ENCODE data around the gene HCN2.

The HCN2 gene

DNA sequence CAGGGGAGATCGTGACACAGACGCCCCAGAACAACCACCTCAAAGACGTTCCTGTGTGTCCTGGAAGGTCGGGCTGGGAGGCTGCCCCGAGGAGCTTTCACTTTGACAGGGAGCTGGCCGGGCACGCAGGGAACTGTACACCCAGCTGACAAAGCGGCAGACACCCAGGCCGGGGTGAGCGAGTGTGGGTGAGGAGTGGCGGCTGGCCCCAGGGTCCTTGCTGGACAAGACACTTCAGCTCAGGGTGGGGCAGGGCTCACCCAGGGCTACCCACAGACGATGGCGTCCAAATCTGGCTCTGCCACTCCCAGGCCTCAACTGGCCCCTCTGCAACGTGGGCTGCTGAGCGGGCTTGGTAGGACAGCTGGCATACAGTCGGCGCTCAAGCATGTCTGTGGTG is 52.0 kb downstream of the HCN2 start:
- DNase-seq (ENCODE audit: low spot score) = no peak

DNA sequence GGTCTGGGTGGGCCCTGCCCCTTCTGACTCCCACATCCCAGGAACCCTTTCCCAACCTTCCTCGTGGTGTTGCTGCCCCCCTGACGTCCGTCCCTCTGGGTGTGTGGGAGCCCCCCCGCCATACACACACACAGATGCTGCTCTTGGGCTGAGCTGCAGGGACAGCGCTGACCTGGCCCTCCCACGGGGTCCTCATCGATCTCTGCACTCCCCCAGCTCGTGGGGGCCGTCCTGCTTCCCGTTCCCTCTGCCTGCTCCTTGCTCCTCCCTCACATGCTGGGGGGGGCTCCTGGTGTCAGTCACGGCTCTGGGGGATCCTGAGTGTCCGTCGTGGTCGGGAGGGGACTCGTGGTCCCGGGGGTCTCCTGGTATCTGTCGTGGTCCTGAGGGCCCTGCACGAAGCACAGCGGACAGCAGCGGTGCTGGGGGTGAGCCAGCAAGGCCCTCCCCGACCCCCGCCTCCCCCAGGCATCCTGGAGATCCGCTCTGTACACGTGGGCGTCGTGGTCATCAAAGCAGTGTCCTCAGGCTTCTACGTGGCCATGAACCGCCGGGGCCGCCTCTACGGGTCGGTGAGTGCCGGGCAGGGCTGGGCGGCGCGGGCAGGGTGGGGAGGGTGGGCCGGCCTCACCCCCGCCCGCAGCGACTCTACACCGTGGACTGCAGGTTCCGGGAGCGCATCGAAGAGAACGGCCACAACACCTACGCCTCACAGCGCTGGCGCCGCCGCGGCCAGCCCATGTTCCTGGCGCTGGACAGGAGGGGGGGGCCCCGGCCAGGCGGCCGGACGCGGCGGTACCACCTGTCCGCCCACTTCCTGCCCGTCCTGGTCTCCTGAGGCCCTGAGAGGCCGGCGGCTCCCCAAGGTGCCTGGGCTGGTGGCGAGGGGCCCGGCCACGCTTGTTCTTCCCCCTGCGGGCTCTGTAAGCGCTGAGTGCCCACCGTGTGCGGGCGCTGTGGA is 53.4 kb downstream of the HCN2 start:
- no peak for DNase-seq (ENCODE audit: low spot score)

DNA sequence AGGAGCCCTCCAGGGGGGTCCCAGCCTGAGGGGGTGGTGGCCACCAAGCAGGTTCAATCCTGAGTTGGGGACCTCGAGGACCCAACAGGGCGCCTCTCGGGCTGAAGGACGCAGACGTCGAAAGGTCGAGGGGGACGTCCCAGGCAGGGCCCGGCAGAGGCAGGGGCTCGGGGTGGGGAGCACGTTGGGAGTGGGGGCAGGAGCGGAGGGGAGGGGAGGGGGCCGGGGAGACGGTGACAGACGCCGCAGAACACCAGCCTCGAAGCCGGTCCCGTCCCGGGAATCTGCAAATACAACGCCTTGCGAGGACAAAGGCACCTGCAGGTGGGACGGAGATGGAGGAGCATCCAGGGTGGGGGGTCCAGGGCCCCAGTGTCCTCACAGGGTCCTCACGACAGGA is 54.1 kb downstream of the HCN2 start:
- no peak for DNase-seq (ENCODE audit: low spot score)

DNA sequence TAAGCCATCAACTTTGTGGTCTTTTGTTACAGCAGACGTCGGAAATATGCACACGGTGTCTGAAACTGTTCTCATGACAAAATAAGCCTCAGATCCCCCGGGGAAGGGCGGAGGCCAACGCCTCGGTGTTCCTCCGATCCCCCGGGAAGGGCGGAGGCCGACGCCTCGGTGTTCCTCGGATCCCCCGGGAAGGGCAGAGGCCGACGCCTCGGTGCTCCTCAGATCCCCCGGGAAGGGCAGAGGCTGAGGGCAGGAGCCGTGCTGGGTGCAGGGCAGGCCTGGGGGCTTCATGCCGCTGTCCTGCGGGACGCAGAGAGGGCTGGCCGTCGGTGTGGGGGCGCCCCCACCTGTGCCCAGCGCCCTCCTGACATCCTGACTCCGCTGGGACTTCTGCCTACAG is 54.7 kb downstream of the HCN2 start:
- DNase-seq (ENCODE audit: low spot score) = no peak

DNA sequence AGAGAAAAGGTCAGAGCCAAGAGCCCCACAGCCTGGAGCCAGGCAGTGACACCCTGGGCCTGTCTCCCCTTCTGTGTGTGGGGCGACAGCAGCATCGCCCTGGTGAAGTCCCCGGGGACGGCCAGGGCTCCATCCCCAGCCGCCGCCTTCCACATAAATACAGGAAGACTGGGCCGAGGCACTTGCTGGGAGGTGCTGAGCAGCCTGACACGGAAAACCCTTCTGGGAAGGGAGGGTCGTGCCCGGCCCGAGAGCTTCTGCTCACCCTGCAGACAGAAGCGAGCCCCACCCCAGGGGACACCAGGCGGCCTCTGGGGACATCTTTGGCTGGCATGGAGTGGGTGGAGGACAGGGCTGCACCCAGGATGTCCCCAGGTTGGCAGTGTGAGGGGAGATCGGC is 55.1 kb downstream of the HCN2 start:
- no peak for DNase-seq (ENCODE audit: low spot score)

DNA sequence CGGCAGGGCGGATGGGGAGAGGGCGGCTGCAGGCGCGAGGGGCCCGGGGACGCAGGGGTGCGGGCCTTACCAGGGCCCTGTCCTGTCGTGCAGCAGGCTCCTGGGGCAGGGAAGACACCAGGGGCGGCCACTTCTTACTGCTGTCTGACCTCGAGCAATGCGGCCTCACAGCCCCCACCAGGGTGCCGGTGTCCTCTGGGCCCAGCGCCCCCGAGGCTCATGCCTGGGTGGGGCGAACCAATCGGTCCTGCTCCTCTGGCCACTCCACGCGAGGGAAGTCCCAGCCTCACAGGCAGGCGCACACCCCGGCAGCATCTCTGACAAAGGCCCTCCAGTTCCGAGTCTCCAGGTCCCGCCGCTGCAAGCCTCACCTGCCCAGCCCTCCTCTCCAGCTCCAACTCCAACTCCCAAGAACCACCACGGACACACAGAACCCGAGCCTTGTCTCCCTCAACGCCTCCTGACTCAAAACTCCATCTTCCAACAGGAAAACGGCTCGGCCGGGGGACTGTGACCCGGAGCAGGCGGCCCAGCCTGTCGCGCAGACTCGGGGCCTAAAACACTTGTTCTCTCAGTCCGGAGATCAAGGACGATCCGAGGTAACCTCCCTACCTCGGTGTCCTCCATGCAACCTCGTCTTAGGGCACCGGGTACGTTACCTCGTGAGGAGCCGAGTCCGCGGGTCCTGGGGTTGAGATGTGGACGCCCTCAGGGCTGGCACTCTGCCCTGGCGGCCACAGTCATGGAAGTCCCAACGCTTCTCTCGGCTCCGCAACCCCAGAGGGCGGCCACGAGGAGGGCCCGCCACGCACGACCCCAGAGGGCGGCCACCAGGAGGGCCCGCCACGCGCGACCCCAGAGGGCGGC is 56.5 kb downstream of the HCN2 start:
- DNase-seq (ENCODE audit: low spot score) = no peak

DNA sequence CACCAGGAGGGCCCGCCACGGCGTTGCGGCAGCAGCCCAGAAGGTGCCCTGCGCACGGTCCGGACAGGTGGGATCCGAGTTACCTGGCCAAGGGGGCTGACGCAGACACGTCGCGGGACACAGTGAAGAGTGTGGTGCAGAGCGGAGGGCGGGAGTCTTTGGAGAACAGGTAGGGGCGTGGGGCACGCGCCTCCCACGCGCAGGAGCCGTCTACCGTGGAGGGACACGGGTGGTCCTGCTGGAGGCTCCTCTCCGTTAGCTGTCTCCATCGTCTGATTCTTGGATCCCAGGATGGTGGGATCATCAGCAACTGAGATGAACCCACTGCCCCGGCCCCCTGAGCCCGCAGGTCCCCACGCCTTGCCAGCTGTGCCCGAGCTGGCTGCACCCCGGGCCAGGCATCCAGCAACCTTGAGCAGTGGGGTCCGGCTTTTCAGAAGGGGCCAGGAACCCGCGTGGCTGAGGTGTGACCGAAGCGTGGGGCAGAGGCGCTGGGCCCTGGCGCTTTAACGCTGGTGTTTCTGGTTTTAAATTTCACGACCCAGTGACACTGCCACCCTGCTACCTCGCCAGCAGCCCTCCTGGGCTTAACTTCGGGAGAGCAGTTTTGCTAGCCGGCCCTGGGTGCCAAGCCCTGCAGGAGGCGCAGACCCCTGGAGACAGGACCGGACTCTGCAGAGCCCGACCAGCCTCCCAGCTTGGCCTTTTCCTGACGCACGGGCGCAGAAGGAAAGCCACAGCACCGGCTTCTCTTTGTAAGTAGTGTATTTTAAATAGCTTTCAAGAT is 57.3 kb downstream of the HCN2 start:
- DNase-seq (ENCODE audit: low spot score) = no peak

DNA sequence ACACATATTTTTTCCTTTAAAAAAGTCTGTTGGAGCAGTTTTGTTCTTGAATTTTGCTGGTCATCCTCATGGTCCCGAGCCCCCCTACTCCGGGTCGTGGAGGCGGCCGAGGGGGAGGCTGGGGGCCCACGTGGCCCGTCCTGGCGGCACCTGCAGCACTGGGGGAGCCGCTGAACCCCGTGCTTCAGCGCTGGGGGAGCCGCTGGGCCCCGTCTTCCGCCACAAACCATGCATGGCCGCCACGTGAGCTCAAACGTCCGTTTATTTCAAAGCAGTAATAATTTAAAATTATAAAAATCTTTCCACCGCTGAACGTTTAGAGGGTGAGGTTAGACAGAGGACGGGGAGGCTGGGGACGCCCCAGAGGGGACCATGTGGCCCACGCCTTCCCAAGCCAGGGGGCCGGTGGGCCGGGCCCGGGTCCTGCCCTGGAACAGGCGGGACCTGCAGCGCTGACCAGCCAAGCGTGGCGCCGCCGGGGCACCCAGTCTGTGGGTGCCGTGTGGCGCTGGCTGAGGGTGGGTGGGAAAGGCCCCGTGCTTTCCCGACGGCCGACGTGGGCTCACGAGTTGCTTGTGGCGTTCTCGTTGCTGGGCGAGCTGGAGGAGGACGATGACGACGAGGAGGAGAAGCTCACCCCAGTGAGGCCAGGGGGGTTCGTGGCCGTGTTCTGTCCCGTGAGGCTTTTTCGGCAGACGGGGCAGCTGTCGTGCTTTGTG is 58.0 kb downstream of the HCN2 start:
- no peak for DNase-seq (ENCODE audit: low spot score)

DNA sequence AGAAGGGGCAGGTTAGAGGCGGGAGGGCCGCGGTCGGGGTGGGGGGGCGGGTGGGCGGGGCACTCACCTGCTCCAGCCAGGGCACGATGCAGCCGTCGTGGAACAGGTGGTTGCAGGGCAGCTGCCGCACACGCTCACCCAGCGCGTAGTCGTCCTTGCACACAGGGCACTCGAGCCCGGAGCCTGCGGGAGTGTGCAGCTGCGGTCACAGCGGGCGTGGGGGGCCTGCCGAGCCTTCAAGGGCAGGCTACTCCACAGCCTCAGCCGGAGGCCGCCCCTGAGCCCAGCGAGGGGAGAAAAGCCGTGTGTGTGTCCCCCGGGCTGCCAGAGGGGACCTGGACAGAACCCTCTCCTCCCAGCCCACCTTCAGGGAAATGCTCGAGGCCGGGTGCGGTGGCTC is 58.6 kb downstream of the HCN2 start:
- DNase-seq (ENCODE audit: low spot score) = no peak

DNA sequence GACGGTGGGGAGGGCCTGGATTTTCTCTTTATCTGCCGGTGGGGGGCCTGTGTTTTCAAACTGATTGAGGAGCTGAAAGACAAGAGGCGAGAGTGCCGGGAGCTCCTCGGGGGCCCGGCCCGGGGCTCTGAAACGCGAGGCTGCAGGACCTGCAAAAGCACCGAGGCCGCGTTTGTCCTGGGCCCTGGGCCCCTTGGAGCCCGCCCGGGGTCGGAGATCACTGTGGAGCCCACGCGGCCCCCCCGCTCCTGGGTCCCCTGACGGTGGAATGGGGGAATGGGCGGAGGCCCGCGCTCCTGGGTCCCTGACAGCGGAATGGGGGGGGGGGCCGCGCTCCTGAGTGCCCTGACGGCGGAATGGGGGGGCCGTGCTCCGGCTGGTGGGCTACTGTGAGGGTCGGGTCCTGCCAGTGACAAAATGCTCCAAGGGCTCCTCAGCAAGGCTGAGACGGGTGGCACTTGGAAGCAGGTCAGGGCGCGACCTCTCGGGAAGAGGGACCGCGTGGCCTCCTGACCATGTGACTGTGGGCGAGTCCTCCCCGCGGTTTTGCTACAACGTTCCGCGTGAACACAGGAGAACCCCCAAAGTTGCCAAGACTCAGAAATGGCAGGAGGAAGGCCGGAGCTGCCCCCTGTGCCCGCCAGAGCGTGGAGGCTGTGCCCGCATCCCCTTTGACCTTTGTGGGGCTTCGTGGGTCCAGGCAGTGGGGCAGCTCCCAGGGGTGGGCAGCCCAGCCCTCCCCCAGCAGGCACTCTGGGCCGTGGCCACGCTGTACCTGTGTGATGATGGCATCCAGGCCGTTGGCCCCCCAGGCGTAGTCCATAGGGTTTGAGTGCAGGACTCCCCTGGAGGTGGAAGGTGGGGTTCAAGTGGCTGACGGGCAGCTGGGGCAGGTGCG is 59.5 kb downstream of the HCN2 start:
- no peak for DNase-seq (ENCODE audit: low spot score)

DNA sequence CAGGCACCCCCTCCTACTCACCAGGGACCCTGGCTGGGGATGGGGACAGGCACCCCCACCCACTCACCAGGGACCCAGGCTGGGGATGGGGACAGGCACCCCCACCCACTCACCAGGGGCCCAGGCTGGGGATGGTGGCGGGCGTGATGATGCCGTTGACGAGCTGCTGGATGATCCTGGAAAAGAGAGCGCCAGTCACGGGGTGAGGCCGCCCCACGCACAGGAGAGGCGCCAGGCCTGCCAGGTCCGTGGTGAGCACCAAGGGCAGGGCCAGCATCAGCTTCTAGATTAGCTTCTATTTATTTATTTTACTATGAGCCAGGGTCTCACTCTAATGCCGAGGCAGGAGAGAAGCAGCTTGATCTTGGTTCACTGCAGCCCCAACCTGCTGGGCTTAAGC is 60.4 kb downstream of the HCN2 start:
- DNase-seq (ENCODE audit: low spot score) = no peak

DNA sequence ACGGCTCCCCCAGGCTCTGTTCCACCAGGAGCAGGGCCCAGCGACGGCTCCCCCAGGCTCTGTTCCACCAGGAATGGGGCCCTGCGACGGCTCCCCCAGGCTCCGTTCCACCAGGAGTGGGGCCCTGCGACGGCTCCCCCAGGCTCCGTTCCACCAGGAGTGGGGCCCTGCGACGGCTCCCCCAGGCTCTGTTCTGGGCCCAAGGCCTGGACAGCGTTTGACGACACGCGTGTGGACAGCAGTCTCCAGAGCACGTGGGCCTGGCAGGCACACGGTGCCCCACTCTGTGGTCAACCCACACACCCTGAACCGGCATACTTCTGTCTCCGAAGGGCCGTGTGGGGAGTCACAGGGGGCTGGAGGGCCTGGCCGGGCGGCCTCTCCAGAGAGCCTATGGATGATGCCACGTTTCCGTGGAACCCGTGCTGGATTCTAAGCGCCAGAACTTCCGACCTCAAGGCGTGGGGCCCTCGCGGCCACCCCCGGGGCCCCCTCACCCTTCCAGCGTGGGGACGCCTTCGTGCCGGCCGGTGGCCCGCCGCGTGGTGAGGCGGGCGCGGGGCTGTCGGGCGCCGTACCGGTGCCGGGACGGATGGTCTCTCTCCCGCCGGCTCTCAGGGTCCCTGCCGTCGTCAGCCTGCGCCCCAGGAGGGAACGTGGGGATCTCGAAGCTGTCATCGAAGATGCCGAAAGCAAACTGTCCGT is 61.6 kb downstream of the HCN2 start:
- DNase-seq (ENCODE audit: low spot score) = no peak

DNA sequence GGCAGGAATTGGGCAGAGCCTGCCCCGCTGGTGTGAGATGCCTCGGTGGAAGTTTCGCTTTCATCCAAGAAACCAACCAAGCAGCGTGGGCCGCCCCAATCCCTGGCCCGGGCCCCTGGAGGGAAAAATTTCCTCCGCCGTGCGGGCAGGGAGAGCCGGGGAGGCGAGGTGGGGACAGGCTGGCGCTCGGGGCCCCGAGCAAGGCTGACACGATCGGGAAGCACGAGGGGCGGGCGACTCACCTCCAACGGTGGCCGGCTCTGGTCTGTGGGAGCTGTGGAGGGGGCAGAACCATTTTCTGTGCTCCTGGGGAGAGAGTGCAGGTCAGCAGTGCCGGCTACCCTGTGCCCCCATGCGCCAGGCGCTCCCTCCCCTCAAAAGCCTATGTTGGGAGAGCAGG is 62.3 kb downstream of the HCN2 start:
- no peak for DNase-seq (ENCODE audit: low spot score)

DNA sequence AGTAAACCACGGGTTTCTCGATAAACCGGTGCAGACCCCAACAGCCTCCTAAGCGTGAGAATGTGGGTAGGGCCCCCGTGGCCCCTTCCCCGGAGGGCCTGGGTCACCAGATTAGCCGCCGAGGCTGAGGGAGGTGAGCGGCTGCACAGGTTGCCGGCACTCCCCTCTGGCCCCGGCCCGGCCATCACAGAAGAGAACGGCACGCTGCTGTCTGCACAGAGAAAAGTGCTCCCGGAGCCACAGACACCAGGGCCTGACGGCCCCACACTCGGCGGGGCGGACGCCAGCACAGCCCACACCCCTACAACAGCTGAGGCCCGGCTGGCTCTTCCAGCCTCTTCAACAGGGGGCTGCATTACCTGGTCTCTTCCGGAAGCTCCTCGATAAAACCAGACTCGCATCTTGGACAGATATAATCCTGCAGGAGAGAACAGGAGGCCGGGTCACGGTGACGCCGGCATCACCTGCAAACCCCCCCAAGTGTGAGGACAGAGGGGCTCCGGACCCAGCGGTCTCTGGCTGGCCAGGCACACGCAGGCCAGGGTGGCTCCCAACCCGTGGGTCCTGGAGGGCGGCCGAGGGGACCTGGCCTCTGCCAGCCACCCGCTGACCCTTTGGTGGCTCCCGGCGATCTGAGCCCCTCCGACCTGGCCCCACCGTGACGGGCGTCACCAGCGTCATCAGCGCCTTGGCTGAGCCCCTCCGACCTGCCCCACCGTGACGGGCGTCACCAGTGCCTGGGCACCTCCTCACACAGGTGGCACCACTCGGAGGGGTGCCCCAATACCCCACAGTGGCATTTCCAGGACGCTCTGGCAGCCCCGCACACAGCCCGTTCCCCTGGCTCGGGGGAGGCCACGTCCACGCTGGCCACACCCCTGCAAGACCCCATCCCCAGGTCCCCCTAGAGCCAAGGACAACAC is 63.0 kb downstream of the HCN2 start:
- no peak for DNase-seq (ENCODE audit: low spot score)

DNA sequence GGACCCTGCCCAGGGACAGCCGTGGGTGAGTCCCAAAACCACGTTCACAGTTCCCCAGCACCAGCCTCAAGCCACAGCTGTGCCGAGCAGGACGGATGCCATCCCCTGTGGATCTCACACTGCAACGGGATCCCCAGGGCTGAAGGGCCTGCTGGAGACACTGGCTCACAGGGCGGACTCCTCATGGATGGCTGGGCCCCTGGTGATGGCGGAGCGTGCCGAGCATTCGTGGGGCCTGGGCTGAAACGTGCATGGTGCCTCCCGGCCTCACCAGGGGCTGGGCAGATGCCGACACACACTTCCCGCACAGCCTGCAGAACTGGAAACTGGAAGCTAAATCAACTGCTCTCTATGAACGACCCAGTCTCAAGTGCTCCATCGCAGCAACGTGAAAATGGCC is 63.7 kb downstream of the HCN2 start:
- no peak for DNase-seq (ENCODE audit: low spot score)

DNA sequence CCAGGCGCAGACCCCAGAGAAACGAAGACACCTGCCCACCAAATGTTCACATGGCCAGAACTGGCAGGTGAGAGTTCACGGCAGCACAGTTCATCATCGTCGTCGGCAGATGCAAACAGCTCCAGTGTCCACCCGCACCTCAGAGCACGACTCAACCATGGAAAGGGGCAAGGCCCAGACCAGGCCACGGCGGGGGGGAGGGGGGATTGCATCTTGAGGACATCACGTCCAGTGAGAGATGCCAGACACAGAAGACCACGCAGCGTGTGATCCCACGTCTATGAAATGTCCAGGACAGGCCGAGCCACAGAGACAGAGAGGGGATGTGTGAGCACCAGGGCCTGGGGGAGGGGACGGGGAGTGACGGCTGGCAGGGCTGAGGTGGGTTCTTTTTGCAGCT is 66.0 kb downstream of the HCN2 start:
- no peak for DNase-seq (ENCODE audit: low spot score)

DNA sequence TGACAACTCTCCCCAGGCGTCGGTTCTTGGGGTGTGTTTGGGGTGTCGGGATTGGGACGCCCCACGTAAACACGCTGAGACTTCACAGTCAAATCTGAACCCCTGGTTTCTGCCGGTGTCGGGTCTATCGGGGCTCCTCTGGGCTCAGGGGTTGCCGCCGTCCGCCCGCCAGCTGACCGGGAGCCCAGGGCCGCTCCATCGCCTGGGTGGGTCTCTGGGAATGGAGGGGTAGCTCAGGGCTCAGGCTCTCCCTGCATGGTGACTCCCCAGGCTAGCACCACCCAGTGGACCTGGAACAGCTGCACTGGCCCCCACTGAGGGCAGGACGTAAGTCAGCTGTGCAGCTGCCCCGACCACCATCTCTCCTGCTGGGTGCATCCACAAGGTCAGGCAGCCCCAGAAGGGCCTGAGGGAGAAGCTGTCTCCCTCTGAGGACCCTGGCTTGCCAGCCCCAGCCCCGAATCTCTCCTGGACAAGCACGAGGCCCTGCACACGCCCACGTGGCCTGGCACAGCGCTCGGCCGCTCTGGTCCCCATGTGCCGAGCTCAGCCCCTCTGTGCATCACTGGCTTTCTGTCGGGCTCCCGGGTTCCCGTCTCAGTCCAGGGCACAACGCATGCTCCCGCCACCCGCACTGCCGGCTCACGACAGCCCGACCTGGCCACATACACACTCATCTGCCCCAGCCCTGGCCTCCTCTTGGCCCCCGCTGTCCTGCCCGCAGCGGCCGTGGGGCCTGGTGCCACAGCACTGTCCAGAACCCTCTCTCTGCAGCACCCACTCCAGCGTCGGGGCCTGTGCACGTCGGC is 67.3 kb downstream of the HCN2 start:
- DNase-seq (ENCODE audit: low spot score) = no peak

DNA sequence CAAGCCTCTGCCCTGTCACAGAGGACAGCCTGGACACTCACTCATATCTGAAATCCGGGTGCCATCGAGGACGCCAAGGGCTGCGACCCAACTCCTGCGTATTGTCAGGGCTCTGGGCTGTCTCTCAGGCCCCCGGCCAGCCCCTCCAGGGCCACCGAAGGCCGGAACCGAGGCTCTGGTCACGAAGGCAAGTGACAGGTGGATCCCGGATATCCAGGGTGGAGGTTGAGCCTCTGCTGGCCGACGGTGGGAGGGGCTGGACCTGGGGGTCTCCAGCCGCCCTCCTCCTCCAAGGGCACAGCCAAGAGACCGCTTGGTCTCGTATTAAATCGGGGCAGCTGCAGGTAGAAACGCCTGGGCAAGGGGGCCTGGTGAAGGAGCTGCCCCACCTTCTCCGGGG is 67.9 kb downstream of the HCN2 start:
- DNase-seq (ENCODE audit: low spot score) = no peak
